Right cardiac atrium (tissue), 5 donors: ENCODE data around the gene ERC2. TPM values are rescaled to one million over a fixed set of nuclear protein-coding genes. Genes with fewer than 3 reads are reported as not detected.

Source experiments
- ATAC-seq, 2 donors: fragments of 200-7000 bp; cut with Tn5 transposase; one replicate each; pipeline versions ENCODE4 v1.8.0 to v1.9.1; 2020; ENCODE audit warnings: moderate library complexity in 2 of 2, mild to moderate bottlenecking in 1 of 2
- DNase-seq, 3 donors: peaks; one replicate each; pipeline ENCODE4 v3.0.0-alpha.2; 2020
- H3K27ac ChIP-seq: one replicate; pipeline ENCODE4 v1.5.1; 2013; ENCODE audit warnings: mild to moderate bottlenecking, low read length, control low read depth, moderate library complexity
- H3K27me3 ChIP-seq: one replicate; pipeline ENCODE4 v1.6.1; 2013; ENCODE audit not compliant: control insufficient read depth, insufficient read depth
- H3K4me1 ChIP-seq: one replicate; pipeline ENCODE4 v1.6.1; 2013; ENCODE audit warnings: low read length; ENCODE audit not compliant: control insufficient read depth, insufficient read depth
- H3K4me3 ChIP-seq: one replicate; pipeline ENCODE4 v1.5.1; 2013; ENCODE audit warnings: low read length, control low read depth
- H3K9me3 ChIP-seq: one replicate; pipeline ENCODE4 v1.6.1; 2013; ENCODE audit warnings: low read length; ENCODE audit not compliant: control insufficient read depth
- WGBS: extraction: QIAGEN DNeasy Blood & Tissue Kit; methylation state at CpG from one replicate; pipeline ENCODE4 v1.1.7; 2013; 5-methylcytosine and 5-hydroxymethylcytosine counted together
- intact Hi-C, 4 donors: fragments of 100-400 bp; cut with DNase I; formaldehyde crosslinking; loops; one replicate each; pipeline versions ENCODE4 v1.11.0 to v1.14.0; 2022 to 2023
- polyA plus RNA-seq: library from polyadenylated mRNA; stranded (reverse); fragments of 200-250 nt; gene quantifications from one replicate; pipeline ENCODE4 v1.2.3, GENCODE V29; 2013
- total RNA-seq, 4 donors: library from RNA; stranded (reverse); fragmentation: NEBNext Ultra II Directional; extraction: Animal tissue kit (Norgen Biotek cat#: 25700); gene quantifications; one replicate each; pipeline ENCODE4 v1.2.1, GENCODE V29; 2021
- donor health status: healthy with polysubstance abuse.
- donor health status: DM: no; HTN: yes; CAD: no.
- donor health status: DM: no; HTN: no; CAD: no.
- donor health status: DM: no; HTN: yes; CAD: no; lungs with severe emphysema.
- donor health status: DM: yes; HTN: yes; CAD: no.

The ERC2 gene
- total and polyA plus RNA-seq, 5 donors = 1.5 to 9.2 (median 3.8) TPM

- ATAC-seq (no peak), DNase-seq (no peak)
- Histone ChIP-seq H3K9me3 (no peaks in the 10 kb centered on the region), H3K27ac (no peak overlapping the region), H3K4me1 (no peaks in the 10 kb centered on the region), H3K4me3 (no peak overlapping the region), H3K27me3 (no peaks in the 10 kb centered on the region)
- intact Hi-C loops = no loop called here
- WGBS = 79% methylated on average over 9 of the region's 9 CpGs
Observed at GRCh38 chr3:55477306-55478303, 990.7 kb downstream of the ERC2 start.

- WGBS = 60% methylated on average over 3 of the region's 3 CpGs
- intact Hi-C loops = no loop called here
- Histone ChIP-seq H3K27ac (no peak overlapping the region), H3K4me1 (no peaks in the 10 kb centered on the region), H3K4me3 (no peak overlapping the region), H3K9me3 (no peaks in the 10 kb centered on the region), H3K27me3 (no peaks in the 10 kb centered on the region)
- DNase-seq = no peak
- no peak for ATAC-seq
Observed at GRCh38 chr3:55476515-55476914, 991.8 kb downstream of the ERC2 start.

- Histone ChIP-seq H3K4me1 (no peaks in the 10 kb centered on the region), H3K27ac (no peak overlapping the region), H3K4me3 (no peak overlapping the region), H3K9me3 (no peaks in the 10 kb centered on the region), H3K27me3 (no peaks in the 10 kb centered on the region)
- intact Hi-C loops = no loop called here
- ATAC-seq (no peak), DNase-seq (peak in 1 of 3 donors; percentile 44)
- WGBS = 84% methylated on average over 44 of the region's 44 CpGs
Observed at GRCh38 chr3:55474213-55474632, 994.0 kb downstream of the ERC2 start.

GRCh38 chr3:55473788-55474187 is 994.5 kb downstream of the ERC2 start:
- H3K4me3 ChIP-seq = no peak overlapping the region
- DNase-seq (no peak), ATAC-seq (no peak)
- H3K4me1 ChIP-seq = no peaks in the 10 kb centered on the region
- WGBS = 86% methylated on average over 6 of the region's 6 CpGs
- H3K9me3 ChIP-seq = no peaks in the 10 kb centered on the region
- no peak overlapping the region for H3K27ac ChIP-seq
- H3K27me3 ChIP-seq = no peaks in the 10 kb centered on the region
- intact Hi-C loops = no loop called here

GRCh38 chr3:55471522-55472280 is 996.6 kb downstream of the ERC2 start:
- ATAC-seq = peak; percentile 96
- peak overlapping the region; percentile 53 for H3K27ac ChIP-seq
- DNase-seq = peak in 2 of 3 donors; percentile 76 to 79
- H3K4me1 ChIP-seq = no peaks in the 10 kb centered on the region
- no peaks in the 10 kb centered on the region for H3K27me3 ChIP-seq
- intact Hi-C loops = no loop called here
- no peaks in the 10 kb centered on the region for H3K9me3 ChIP-seq
- H3K4me3 ChIP-seq = no peak overlapping the region
- WGBS = 56% methylated on average over 8 of the region's 8 CpGs

- ATAC-seq = peak in 1 of 2 donors; percentile 11
- H3K9me3 ChIP-seq = no peaks in the 10 kb centered on the region
- WGBS = 77% methylated on average over 4 of the region's 4 CpGs
- H3K4me1 ChIP-seq = no peaks in the 10 kb centered on the region
- no peak for DNase-seq
- no peaks in the 10 kb centered on the region for H3K27me3 ChIP-seq
- peak overlapping the region; percentile 53 for H3K27ac ChIP-seq
- no peak overlapping the region for H3K4me3 ChIP-seq
- intact Hi-C loops = no loop called here
Observed at GRCh38 chr3:55471084-55471483, 997.2 kb downstream of the ERC2 start.

- DNase-seq (peak in 1 of 3 donors; percentile 52), ATAC-seq (no peak)
- intact Hi-C loops = no loop called here
- Histone ChIP-seq H3K4me1 (no peaks in the 10 kb centered on the region), H3K4me3 (no peak overlapping the region), H3K27me3 (no peaks in the 10 kb centered on the region), H3K9me3 (no peaks in the 10 kb centered on the region), H3K27ac (no peak overlapping the region)
- WGBS = 95% methylated on average over 32 of the region's 32 CpGs
Observed at GRCh38 chr3:55469957-55470526, 998.2 kb downstream of the ERC2 start.

GRCh38 chr3:55468251-55468650 is 1000.0 kb downstream of the ERC2 start:
- Histone ChIP-seq H3K4me1 (no peaks in the 10 kb centered on the region), H3K9me3 (no peaks in the 10 kb centered on the region), H3K4me3 (no peak overlapping the region), H3K27ac (no peak overlapping the region), H3K27me3 (no peaks in the 10 kb centered on the region)
- WGBS = 82% methylated on average over 5 of the region's 5 CpGs
- DNase-seq (no peak), ATAC-seq (no peak)
- intact Hi-C loops = no loop called here

- WGBS = 75% methylated on average over 2 of the region's 2 CpGs
- DNase-seq (no peak), ATAC-seq (no peak)
- intact Hi-C loops = no loop called here
- Histone ChIP-seq H3K4me1 (no peaks in the 10 kb centered on the region), H3K9me3 (no peaks in the 10 kb centered on the region), H3K4me3 (no peak overlapping the region), H3K27ac (no peak overlapping the region), H3K27me3 (no peaks in the 10 kb centered on the region)
Observed at GRCh38 chr3:55467099-55467498, 1001.2 kb downstream of the ERC2 start.

GRCh38 chr3:55466526-55466925 is 1001.7 kb downstream of the ERC2 start:
- no peak overlapping the region for H3K4me3 ChIP-seq
- ATAC-seq (no peak), DNase-seq (no peak)
- no peak overlapping the region for H3K27ac ChIP-seq
- H3K4me1 ChIP-seq = no peaks in the 10 kb centered on the region
- intact Hi-C loops = no loop called here
- H3K27me3 ChIP-seq = no peaks in the 10 kb centered on the region
- H3K9me3 ChIP-seq = no peaks in the 10 kb centered on the region
- WGBS = 84% methylated on average over 3 of the region's 3 CpGs

- Histone ChIP-seq H3K4me1 (no peaks in the 10 kb centered on the region), H3K27ac (no peak overlapping the region), H3K9me3 (no peaks in the 10 kb centered on the region), H3K27me3 (no peaks in the 10 kb centered on the region), H3K4me3 (no peak overlapping the region)
- DNase-seq (no peak), ATAC-seq (no peak)
- 92% methylated on average over 1 of the region's 1 CpG for WGBS
- intact Hi-C loops = no loop called here
Observed at GRCh38 chr3:55461896-55462295, 1006.4 kb downstream of the ERC2 start.
